Caco-2 (cell line): Measurements from ENCODE around the gene ARL10. TPM values are rescaled to one million over a fixed set of nuclear protein-coding genes. Genes with fewer than 3 reads are reported as not detected.

ENCODE experiments used
- BruUV-seq: library from RNA; stranded (reverse); fragments of 400-500 nt; replicated peaks from 2 replicates; lab custom pipeline; 2021; lab: Mats Ljungman, UMichigan
- CTCF ChIA-PET: fragments of 300-600 bp; sonication (Branson Sonifier 250); formaldehyde crosslinking; loops from one replicate; lab custom pipeline; 2022; ENCODE audit warnings: antibody characterized with exemption; lab: Charles Lee
- POLR2A ChIA-PET: fragments of 300-600 bp; sonication (Branson Sonifier 250); formaldehyde crosslinking; loops from one replicate; lab custom pipeline; 2022; ENCODE audit warnings: antibody characterized with exemption; lab: Charles Lee
- DNase-seq, 2 experiments: peaks; one replicate each; pipeline versions ENCODE4 v3.0.0 to v3.0.0-alpha.2; 2020 to 2022
- H3K27me3 ChIP-seq: replicated peaks from 2 replicates; pipeline ENCODE4 v1.6.0; 2011; ENCODE audit warnings: low read length; ENCODE audit not compliant: control insufficient read depth, insufficient read depth
- H3K36me3 ChIP-seq: 2 replicates; pipeline ENCODE4 v1.5.1; 2011; ENCODE audit warnings: low read length; ENCODE audit not compliant: control insufficient read depth, insufficient read depth
- H3K4me1 ChIP-seq: fragments of 250-450 bp; sonication (Bioruptor Pico); 2 replicates; pipeline ENCODE4 v1.5.1; 2020; ENCODE audit warnings: mild to moderate bottlenecking
- H3K4me3 ChIP-seq: 2 replicates; pipeline ENCODE4 v1.5.1; 2011; ENCODE audit warnings: low read depth, mild to moderate bottlenecking, control low read depth, low read length
- H3K9me3 ChIP-seq: fragments of 250-450 bp; sonication (Bioruptor Pico); 2 replicates; pipeline ENCODE4 v1.5.1; 2020; ENCODE audit warnings: mild to moderate bottlenecking, moderate library complexity
- H3K27ac Mint-ChIP-seq: one replicate; pipeline ENCODE4 v1.8.0; 2022; ENCODE audit warnings: mixed read lengths; ENCODE audit not compliant: unreplicated experiment
- H3K27me3 Mint-ChIP-seq: one replicate; pipeline ENCODE4 v1.8.0; 2022; ENCODE audit warnings: mixed read lengths; ENCODE audit not compliant: insufficient read depth, unreplicated experiment
- H3K36me3 Mint-ChIP-seq: one replicate; pipeline ENCODE4 v1.8.0; 2022; ENCODE audit warnings: mild to moderate bottlenecking, mixed read lengths; ENCODE audit not compliant: insufficient read depth, unreplicated experiment
- H3K4me1 Mint-ChIP-seq: one replicate; pipeline ENCODE4 v1.8.0; 2022; ENCODE audit warnings: low read depth, mixed read lengths; ENCODE audit not compliant: unreplicated experiment
- H3K4me3 Mint-ChIP-seq: one replicate; pipeline ENCODE4 v1.8.0; 2022; ENCODE audit warnings: mild to moderate bottlenecking, moderate library complexity, mixed read lengths; ENCODE audit not compliant: unreplicated experiment
- H3K9me3 Mint-ChIP-seq: one replicate; pipeline ENCODE4 v1.8.0; 2022; ENCODE audit warnings: mixed read lengths; ENCODE audit not compliant: unreplicated experiment
- intact Hi-C: fragments of 100-400 bp; cut with micrococcal nuclease; formaldehyde crosslinking; loops from one replicate; pipeline ENCODE4 v1.10.0; 2022; ENCODE audit not compliant: unreplicated experiment
- total RNA-seq: library from RNA; stranded (reverse); gene quantifications from 2 replicates; pipeline ENCODE4 v1.2.3, GENCODE V29; 2022
- TF ChIP-seq, protein P1 (sequence below), 2 experiments: fragments of 200-600 bp in 1 of 2; IDR thresholded peaks; 1 replicate in 1 of 2; 2 replicates in 1 of 2; pipeline versions ENCODE4 v1.5.1 to v1.8.0; 2011 to 2022; ENCODE audit warnings: antibody characterized with exemption in 1 of 2, control low read depth in 1 of 2, inconsistent platforms in 1 of 2, low read depth in 1 of 2, low read length in 1 of 2, mild to moderate bottlenecking in 1 of 2, moderate library complexity in 1 of 2; ENCODE audit not compliant: insufficient read depth in 1 of 2, severe bottlenecking in 1 of 2, unreplicated experiment in 1 of 2

The ARL10 gene
- total RNA-seq, 1 experiment from 2014 or later, result 2.3 TPM

DNA sequence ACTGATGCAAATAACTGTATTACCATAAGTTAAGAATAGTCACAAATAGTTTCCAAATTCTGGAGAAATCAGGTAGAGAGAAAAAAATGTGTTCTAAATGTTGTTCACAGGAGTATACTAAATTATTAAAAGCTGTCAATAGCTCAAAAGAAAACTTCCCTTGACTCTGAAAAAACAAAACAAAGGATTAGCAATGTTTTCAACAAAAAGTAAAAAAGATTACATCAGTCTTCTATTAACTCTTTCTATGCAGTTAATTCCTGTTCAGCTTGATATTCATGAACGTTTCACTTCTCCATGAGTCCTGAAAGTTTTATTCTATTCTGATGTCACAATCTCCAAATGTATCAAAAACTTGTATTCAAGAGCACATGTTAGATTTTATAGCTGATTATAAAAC, 60.5 kb downstream of the ARL10 start:
- BruUV-seq, result no TSS peak
- H3K36me3 ChIP-seq, result no peaks in the 10 kb centered on the region
- no peak overlapping the region for H3K4me3 ChIP-seq
- H3K36me3 Mint-ChIP-seq, result peaks cover 6% of the 10 kb centered on the region
- H3K27me3 ChIP-seq, result no peaks in the 10 kb centered on the region
- TF ChIP-seq, protein P1, sequence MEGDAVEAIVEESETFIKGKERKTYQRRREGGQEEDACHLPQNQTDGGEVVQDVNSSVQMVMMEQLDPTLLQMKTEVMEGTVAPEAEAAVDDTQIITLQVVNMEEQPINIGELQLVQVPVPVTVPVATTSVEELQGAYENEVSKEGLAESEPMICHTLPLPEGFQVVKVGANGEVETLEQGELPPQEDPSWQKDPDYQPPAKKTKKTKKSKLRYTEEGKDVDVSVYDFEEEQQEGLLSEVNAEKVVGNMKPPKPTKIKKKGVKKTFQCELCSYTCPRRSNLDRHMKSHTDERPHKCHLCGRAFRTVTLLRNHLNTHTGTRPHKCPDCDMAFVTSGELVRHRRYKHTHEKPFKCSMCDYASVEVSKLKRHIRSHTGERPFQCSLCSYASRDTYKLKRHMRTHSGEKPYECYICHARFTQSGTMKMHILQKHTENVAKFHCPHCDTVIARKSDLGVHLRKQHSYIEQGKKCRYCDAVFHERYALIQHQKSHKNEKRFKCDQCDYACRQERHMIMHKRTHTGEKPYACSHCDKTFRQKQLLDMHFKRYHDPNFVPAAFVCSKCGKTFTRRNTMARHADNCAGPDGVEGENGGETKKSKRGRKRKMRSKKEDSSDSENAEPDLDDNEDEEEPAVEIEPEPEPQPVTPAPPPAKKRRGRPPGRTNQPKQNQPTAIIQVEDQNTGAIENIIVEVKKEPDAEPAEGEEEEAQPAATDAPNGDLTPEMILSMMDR (IDR thresholded peaks at IDR 0.05; ENCODE audit: insufficient read depth in 1 of 2, low read depth in 1 of 2, low read length in 1 of 2, severe bottlenecking in 1 of 2, unreplicated experiment in 1 of 2), result no peak
- intact Hi-C loops, result no loop called here
- H3K27ac Mint-ChIP-seq, result peak overlapping the region; percentile 76
- POLR2A ChIA-PET, result interaction anchor here (0.7 kb wide), 1 partner anchor 94 kb away, joined by 5 read pairs; no protein-coding TSS in a partner anchor
- H3K9me3 Mint-ChIP-seq, result peaks cover 10% of the 10 kb centered on the region
- no peak for DNase-seq
- H3K4me3 Mint-ChIP-seq, result no peak overlapping the region
- no peaks in the 10 kb centered on the region for H3K9me3 ChIP-seq
- peaks cover 7% of the 10 kb centered on the region for H3K4me1 Mint-ChIP-seq
- CTCF ChIA-PET, result interaction anchor here (2.0 kb wide), 1 partner anchor 22 kb away, joined by 7 read pairs; the partner anchor contains the start of gene FAF2
- H3K4me1 ChIP-seq, result peaks cover 21% of the 10 kb centered on the region
- no peaks in the 10 kb centered on the region for H3K27me3 Mint-ChIP-seq

DNA sequence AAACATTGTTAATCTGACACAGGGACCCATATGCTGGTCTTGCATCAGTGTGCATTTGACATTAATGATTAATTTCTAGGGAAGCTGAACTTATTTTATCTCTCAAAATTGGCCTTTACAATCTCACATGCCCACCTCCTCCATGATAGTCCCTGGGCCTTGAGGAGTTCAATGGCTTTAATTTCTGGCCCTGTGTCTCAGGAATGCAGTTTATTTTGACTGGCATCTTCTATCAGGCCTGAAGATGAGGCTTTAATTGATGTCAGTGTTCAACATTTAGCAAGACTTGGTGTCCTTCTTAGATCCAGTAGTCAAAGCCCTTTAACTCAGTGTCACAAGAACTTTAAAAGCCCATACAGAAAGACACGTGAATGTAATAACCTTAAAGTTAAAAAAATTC, 61.6 kb downstream of the ARL10 start:
- peaks cover 1% of the 10 kb centered on the region for H3K9me3 Mint-ChIP-seq
- Histone ChIP-seq H3K4me3 (no peak overlapping the region), H3K9me3 (no peaks in the 10 kb centered on the region), H3K36me3 (no peaks in the 10 kb centered on the region), H3K27me3 (no peaks in the 10 kb centered on the region), H3K4me1 (peaks cover 21% of the 10 kb centered on the region)
- H3K27me3 Mint-ChIP-seq, result no peaks in the 10 kb centered on the region
- no TSS peak for BruUV-seq
- no peak overlapping the region for H3K27ac Mint-ChIP-seq
- H3K4me3 Mint-ChIP-seq, result no peak overlapping the region
- intact Hi-C loops, result no loop called here
- peaks cover under 1% of the 10 kb centered on the region for H3K36me3 Mint-ChIP-seq
- no peak for DNase-seq
- POLR2A ChIA-PET, result interaction anchor here (1.1 kb wide), 1 partner anchor 21 kb away, joined by 5 read pairs; the partner anchor contains the start of gene FAF2
- CTCF ChIA-PET, result interaction anchor here (2.0 kb wide), 1 partner anchor 21 kb away, joined by 7 read pairs; the partner anchor contains the start of gene FAF2
- H3K4me1 Mint-ChIP-seq, result peaks cover 7% of the 10 kb centered on the region
- TF ChIP-seq, protein P1 (IDR thresholded peaks at IDR 0.05; ENCODE audit: insufficient read depth in 1 of 2, low read depth in 1 of 2, low read length in 1 of 2, severe bottlenecking in 1 of 2, unreplicated experiment in 1 of 2), result no peak

DNA sequence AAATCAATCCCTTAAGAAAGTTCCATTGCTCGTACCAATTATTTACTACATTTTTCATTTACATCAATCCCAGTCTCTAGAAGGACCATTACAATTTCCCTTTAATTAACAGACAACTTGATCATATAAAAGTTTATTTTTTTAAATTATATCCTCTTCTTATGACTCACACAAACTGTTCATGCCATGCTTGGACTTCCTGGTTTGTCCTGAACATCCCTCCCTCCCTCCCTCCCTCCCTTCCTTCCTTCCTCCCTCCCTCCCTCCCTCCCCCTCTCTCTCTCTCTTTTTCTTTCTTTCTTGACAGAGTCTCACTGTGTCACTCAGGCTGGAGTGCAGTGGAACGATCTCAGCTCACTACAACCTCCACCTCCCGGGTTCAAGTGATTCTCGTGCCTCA, 62.7 kb downstream of the ARL10 start:
- DNase-seq, result no peak
- Mint-ChIP-seq H3K4me1 (peaks cover 7% of the 10 kb centered on the region), H3K9me3 (peaks cover 9% of the 10 kb centered on the region), H3K27ac (no peak overlapping the region), H3K4me3 (no peak overlapping the region), H3K27me3 (no peaks in the 10 kb centered on the region), H3K36me3 (peaks cover 8% of the 10 kb centered on the region)
- TF ChIP-seq, protein P1 (IDR thresholded peaks at IDR 0.05; ENCODE audit: insufficient read depth in 1 of 2, low read depth in 1 of 2, low read length in 1 of 2, severe bottlenecking in 1 of 2, unreplicated experiment in 1 of 2), result no peak
- Histone ChIP-seq H3K4me3 (no peak overlapping the region), H3K4me1 (peaks cover 21% of the 10 kb centered on the region), H3K27me3 (no peaks in the 10 kb centered on the region), H3K36me3 (no peaks in the 10 kb centered on the region), H3K9me3 (no peaks in the 10 kb centered on the region)
- no TSS peak for BruUV-seq
- intact Hi-C loops, result no loop called here
- ChIA-PET POLR2A (no interaction called here), CTCF (no interaction called here)
